ENCODE measurements around the gene NPBWR2.

DNA sequence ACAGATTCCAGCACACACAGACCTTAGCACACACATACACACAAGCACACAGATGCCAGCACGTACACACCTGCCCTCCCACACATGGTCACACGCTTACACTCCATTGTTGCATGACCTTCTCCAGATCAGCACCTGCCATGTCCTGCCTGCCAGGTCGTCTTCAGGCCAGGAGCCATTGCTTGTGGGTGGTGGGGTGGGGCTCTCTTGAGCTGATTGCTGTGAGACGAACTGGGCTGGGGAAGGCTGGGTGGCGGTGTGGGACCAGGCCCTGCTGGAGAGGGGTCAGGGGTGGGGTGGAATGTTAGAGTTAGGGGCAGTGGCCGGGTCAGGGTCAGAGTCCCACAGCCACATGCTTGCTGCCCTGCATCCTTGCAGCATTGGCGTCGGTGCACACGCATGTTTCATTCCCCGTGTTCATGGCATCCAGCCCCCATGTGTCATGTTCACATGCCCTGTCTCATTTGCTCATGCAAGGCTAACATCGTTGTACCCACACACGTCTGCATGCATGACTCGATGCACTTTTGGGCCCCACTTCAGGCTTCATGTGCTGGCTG lies 6.5 kb upstream of the NPBWR2 start:
- TF ChIP-seq, protein P1, sequence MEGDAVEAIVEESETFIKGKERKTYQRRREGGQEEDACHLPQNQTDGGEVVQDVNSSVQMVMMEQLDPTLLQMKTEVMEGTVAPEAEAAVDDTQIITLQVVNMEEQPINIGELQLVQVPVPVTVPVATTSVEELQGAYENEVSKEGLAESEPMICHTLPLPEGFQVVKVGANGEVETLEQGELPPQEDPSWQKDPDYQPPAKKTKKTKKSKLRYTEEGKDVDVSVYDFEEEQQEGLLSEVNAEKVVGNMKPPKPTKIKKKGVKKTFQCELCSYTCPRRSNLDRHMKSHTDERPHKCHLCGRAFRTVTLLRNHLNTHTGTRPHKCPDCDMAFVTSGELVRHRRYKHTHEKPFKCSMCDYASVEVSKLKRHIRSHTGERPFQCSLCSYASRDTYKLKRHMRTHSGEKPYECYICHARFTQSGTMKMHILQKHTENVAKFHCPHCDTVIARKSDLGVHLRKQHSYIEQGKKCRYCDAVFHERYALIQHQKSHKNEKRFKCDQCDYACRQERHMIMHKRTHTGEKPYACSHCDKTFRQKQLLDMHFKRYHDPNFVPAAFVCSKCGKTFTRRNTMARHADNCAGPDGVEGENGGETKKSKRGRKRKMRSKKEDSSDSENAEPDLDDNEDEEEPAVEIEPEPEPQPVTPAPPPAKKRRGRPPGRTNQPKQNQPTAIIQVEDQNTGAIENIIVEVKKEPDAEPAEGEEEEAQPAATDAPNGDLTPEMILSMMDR (IDR thresholded peaks at IDR 0.05): no peak
- TF ChIP-seq POLR2A (IDR thresholded peaks at IDR 0.05): no peak
- no peak for TF ChIP-seq EP300 (IDR thresholded peaks at IDR 0.05)
